ENCODE measurements around the gene ZNF550.

GRCh38 chr19:57583104-57583520 lies 23.4 kb upstream of the ZNF550 start:
- TF ChIP-seq CTCF (IDR thresholded peaks at IDR 0.05) = no peak
- no peak for TF ChIP-seq ZFX (IDR thresholded peaks at IDR 0.05; ENCODE audit: borderline replicate concordance)
